Measurements from ENCODE around the gene NUP153. TPM values are rescaled to one million over a fixed set of nuclear protein-coding genes. Genes with fewer than 3 reads are reported as not detected.

NUP153 gene
- total and polyA plus RNA-seq, 2 donors (not counting 1 experiment from before 2014, with no cell fraction given) = 17.9 to 70.5 TPM

DNA sequence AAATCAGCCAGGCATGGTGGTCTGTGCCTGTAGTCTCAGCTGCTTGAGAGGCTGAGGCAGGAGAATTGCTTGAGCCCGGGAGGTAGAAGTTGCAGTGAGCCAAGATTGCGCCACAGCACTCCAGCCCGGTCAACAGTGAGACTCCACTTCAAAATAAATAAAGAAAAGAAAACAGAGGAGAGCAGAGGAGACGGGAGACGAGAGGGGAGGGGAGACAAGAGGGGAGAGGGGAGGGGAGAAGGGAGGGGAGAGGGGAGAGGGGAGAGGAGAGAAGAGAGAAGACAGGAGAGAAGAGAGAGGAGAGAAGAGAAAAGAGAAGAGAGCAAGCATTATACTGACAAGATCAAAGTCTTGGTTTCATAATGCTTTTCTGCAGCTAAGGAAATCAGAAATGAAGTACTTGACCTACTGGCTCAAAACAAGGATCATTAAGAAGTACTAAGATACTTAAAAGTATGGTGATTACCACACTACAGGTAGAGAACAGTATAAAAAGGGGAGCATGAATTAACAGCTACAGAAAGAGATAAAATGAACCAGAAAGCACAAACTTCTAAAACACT is 76.1 kb downstream of the NUP153 start:
- Histone ChIP-seq H3K36me3 (replicated peaks in 1 of 2; ENCODE audit: control extremely low read depth in 1 of 2, control insufficient read depth in 1 of 2, extremely low read depth in 1 of 2, insufficient read depth in 2 of 2, low read length in 1 of 2) (peaks cover 2 to 53% of the 10 kb centered on the region in 2 experiments), H3K9ac (ENCODE audit: low read length) (no peak overlapping the region), H3K27me3 (replicated peaks in 1 of 4; ENCODE audit: control extremely low read depth in 1 of 4, control insufficient read depth in 3 of 4, insufficient read depth in 4 of 4, low read length in 3 of 4) (no peaks in the 10 kb centered on the region), H4K20me1 (ENCODE audit: control insufficient read depth, insufficient read depth, low read length, poor library complexity, severe bottlenecking) (peaks cover 8% of the 10 kb centered on the region), H3K4me3 (ENCODE audit: control extremely low read depth in 1 of 5, extremely low read depth in 1 of 5, insufficient read depth in 1 of 5, low read depth in 2 of 5, low read length in 4 of 5) (no peak overlapping the region), H3K27ac (ENCODE audit: low read length in 2 of 2) (peak overlapping the region in 1 of 2 donors; percentile 12), H3K9me3 (ENCODE audit: control extremely low read depth in 1 of 3, control insufficient read depth in 2 of 3, insufficient read depth in 1 of 3, low read length in 2 of 3) (no peaks in the 10 kb centered on the region), H3K4me2 (replicated peaks; ENCODE audit: low read depth, low read length, poor library complexity, severe bottlenecking) (no peak overlapping the region), H3K79me2 (ENCODE audit: control insufficient read depth, insufficient read depth, low read length) (peaks cover 9% of the 10 kb centered on the region), H3K4me1 (ENCODE audit: control insufficient read depth in 2 of 2, insufficient read depth in 2 of 2, low read length in 2 of 2) (peaks cover 6 to 15% of the 10 kb centered on the region in 2 donors), H2AFZ (ENCODE audit: insufficient read depth, low read depth, low read length, poor library complexity, severe bottlenecking) (no peak overlapping the region)
- H3K27me3 Mint-ChIP-seq = no peaks in the 10 kb centered on the region
- ChIA-PET CTCF (no interaction called here), POLR2A (interaction anchor here (0.6 kb wide), 1 partner anchor 20 kb away, joined by 10 read pairs; no protein-coding TSS in a partner anchor)
- ATAC-seq (ENCODE audit: low read depth) (no peak), DNase-seq (no peak)
- peaks cover 39% of the 10 kb centered on the region for H3K4me1 Mint-ChIP-seq
- intact Hi-C loops (cut with micrococcal nuclease) = no loop called here
- no CpG with 5 or more reads among the region's 5 CpGs for WGBS (ENCODE audit: insufficient coverage)
- peak overlapping the region; percentile 15 for H3K27ac Mint-ChIP-seq
- no peak for TF ChIP-seq EZH2 (IDR thresholded peaks at IDR 0.05; ENCODE audit: borderline replicate concordance, insufficient read depth, low read depth, low read length, poor library complexity, severe bottlenecking)
- TF ChIP-seq, protein P1, sequence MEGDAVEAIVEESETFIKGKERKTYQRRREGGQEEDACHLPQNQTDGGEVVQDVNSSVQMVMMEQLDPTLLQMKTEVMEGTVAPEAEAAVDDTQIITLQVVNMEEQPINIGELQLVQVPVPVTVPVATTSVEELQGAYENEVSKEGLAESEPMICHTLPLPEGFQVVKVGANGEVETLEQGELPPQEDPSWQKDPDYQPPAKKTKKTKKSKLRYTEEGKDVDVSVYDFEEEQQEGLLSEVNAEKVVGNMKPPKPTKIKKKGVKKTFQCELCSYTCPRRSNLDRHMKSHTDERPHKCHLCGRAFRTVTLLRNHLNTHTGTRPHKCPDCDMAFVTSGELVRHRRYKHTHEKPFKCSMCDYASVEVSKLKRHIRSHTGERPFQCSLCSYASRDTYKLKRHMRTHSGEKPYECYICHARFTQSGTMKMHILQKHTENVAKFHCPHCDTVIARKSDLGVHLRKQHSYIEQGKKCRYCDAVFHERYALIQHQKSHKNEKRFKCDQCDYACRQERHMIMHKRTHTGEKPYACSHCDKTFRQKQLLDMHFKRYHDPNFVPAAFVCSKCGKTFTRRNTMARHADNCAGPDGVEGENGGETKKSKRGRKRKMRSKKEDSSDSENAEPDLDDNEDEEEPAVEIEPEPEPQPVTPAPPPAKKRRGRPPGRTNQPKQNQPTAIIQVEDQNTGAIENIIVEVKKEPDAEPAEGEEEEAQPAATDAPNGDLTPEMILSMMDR (IDR thresholded peaks at IDR 0.05) = no peak
- no peak overlapping the region for H3K4me3 Mint-ChIP-seq
- H3K9me3 Mint-ChIP-seq (ENCODE audit: insufficient read depth) = no peaks in the 10 kb centered on the region

DNA sequence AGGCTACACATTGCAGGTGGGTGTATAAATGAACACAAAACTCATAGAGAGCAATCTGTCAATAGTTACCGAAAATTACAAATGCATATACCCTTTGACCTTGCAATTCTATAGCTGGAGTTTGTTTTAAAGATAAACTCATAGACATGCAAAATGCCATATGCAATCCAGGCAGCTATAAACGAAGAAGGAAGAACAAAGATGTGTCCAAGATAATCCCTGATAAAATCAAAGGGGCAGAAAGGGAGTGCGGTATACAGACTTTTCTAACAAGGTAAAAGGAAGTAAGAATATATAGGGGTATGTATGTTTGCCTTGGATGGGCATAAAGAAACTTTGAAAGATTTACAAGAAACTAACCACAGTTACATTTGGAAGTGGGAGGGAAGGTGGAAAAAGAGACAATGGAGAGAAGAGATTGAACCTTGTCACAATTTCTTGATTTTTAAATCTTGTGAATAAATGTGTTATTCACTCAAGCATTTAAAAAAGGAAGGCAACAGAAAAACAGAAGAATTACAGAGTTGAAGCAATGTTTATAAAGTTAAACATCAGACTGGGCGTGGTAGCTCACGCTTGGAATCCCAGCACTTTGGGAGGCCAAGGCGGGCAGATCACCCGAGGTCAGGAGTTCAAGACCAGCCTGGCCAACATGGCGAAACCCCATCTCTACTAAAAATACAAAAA is 76.8 kb downstream of the NUP153 start:
- intact Hi-C loops (cut with micrococcal nuclease) = no loop called here
- DNase-seq (no peak), ATAC-seq (ENCODE audit: low read depth) (no peak)
- Histone ChIP-seq H3K27ac (ENCODE audit: low read length in 2 of 2) (peak overlapping the region in 1 of 2 donors; percentile 12), H4K20me1 (ENCODE audit: control insufficient read depth, insufficient read depth, low read length, poor library complexity, severe bottlenecking) (peaks cover 9% of the 10 kb centered on the region), H3K4me3 (ENCODE audit: control extremely low read depth in 1 of 5, extremely low read depth in 1 of 5, insufficient read depth in 1 of 5, low read depth in 2 of 5, low read length in 4 of 5) (no peak overlapping the region), H3K9me3 (ENCODE audit: control extremely low read depth in 1 of 3, control insufficient read depth in 2 of 3, insufficient read depth in 1 of 3, low read length in 2 of 3) (no peaks in the 10 kb centered on the region), H3K36me3 (replicated peaks in 1 of 2; ENCODE audit: control extremely low read depth in 1 of 2, control insufficient read depth in 1 of 2, extremely low read depth in 1 of 2, insufficient read depth in 2 of 2, low read length in 1 of 2) (peaks cover 2 to 54% of the 10 kb centered on the region in 2 experiments), H3K9ac (ENCODE audit: low read length) (no peak overlapping the region), H3K4me2 (replicated peaks; ENCODE audit: low read depth, low read length, poor library complexity, severe bottlenecking) (no peak overlapping the region), H3K79me2 (ENCODE audit: control insufficient read depth, insufficient read depth, low read length) (peaks cover 4% of the 10 kb centered on the region), H2AFZ (ENCODE audit: insufficient read depth, low read depth, low read length, poor library complexity, severe bottlenecking) (no peak overlapping the region), H3K27me3 (replicated peaks in 1 of 4; ENCODE audit: control extremely low read depth in 1 of 4, control insufficient read depth in 3 of 4, insufficient read depth in 4 of 4, low read length in 3 of 4) (no peaks in the 10 kb centered on the region), H3K4me1 (ENCODE audit: control insufficient read depth in 2 of 2, insufficient read depth in 2 of 2, low read length in 2 of 2) (peaks cover 6 to 15% of the 10 kb centered on the region in 2 donors)
- POLR2A ChIA-PET = interaction anchor here (0.6 kb wide), 1 partner anchor 20 kb away, joined by 10 read pairs; no protein-coding TSS in a partner anchor
- H3K4me3 Mint-ChIP-seq = no peak overlapping the region
- WGBS (ENCODE audit: insufficient coverage) = no CpG with 5 or more reads among the region's 8 CpGs
- no peaks in the 10 kb centered on the region for H3K27me3 Mint-ChIP-seq
- H3K4me1 Mint-ChIP-seq = peaks cover 38% of the 10 kb centered on the region
- H3K27ac Mint-ChIP-seq = peak overlapping the region; percentile 15
- CTCF ChIA-PET = no interaction called here
- no peaks in the 10 kb centered on the region for H3K9me3 Mint-ChIP-seq (ENCODE audit: insufficient read depth)
- TF ChIP-seq EZH2 (IDR thresholded peaks at IDR 0.05; ENCODE audit: borderline replicate concordance, insufficient read depth, low read depth, low read length, poor library complexity, severe bottlenecking) = no peak
- TF ChIP-seq, protein P1 (IDR thresholded peaks at IDR 0.05) = no peak
